B cell (primary cell): ENCODE data around the gene ERCC1. TPM values are rescaled to one million over a fixed set of nuclear protein-coding genes. Genes with fewer than 3 reads are reported as not detected.

ENCODE experiments used
- ATAC-seq: fragments of 200-7000 bp; cut with Tn5 transposase; one replicate; pipeline ENCODE4 v1.10.0; 2021; ENCODE audit warnings: low read depth, mild to moderate bottlenecking, moderate number of reproducible peaks, moderate library complexity
- CTCF ChIA-PET: fragments of 350-600 bp; sonication (Branson Sonifier 250); formaldehyde crosslinking; loops from one replicate; lab custom pipeline; 2021; ENCODE audit warnings: antibody characterized with exemption, inconsistent platforms; lab: Charles Lee
- POLR2A ChIA-PET: fragments of 350-600 bp; sonication (Branson Sonifier 250); formaldehyde crosslinking; loops from one replicate; lab custom pipeline; 2021; ENCODE audit warnings: antibody characterized with exemption; lab: Charles Lee
- DNase-seq: peaks from one replicate; pipeline ENCODE4 v3.0.0; 2013
- H2AFZ ChIP-seq: 2 replicates; pipeline ENCODE4 v1.6.1; 2012; ENCODE audit warnings: mild to moderate bottlenecking, low read depth, low read length; ENCODE audit not compliant: insufficient read depth, poor library complexity, severe bottlenecking
- H3K27ac ChIP-seq, 2 donors: 1 replicate in 1 of 2; 2 replicates in 1 of 2; pipeline ENCODE4 v1.5.1; 2012 to 2013; ENCODE audit warnings: low read length in 2 of 2, mild to moderate bottlenecking in 2 of 2, moderate library complexity in 1 of 2
- H3K27me3 ChIP-seq, 4 experiments: fragments of 200-600 bp in 1 of 4; sonication (generic) in 1 of 4; replicated peaks in 1 of 4; 1 replicate in 2 of 4; 2 replicates in 2 of 4; pipeline versions ENCODE4 v1.6.1 to v1.7.0; 2013 to 2016; ENCODE audit warnings: low read length in 3 of 4, mild to moderate bottlenecking in 2 of 4, mixed read lengths in 1 of 4, moderate library complexity in 1 of 4; ENCODE audit not compliant: insufficient read depth in 4 of 4, control insufficient read depth in 3 of 4; ENCODE audit errors: control extremely low read depth in 1 of 4
- H3K36me3 ChIP-seq, 2 experiments: replicated peaks in 1 of 2; 1 replicate in 1 of 2; 2 replicates in 1 of 2; pipeline versions ENCODE4 v1.6.1 to v1.7.1; 2013; ENCODE audit warnings: low read length in 1 of 2; ENCODE audit not compliant: insufficient read depth in 2 of 2, control insufficient read depth in 1 of 2; ENCODE audit errors: control extremely low read depth in 1 of 2, extremely low read depth in 1 of 2
- H3K4me1 ChIP-seq, 2 donors: fragments of 200-600 bp in 1 of 2; sonication (generic) in 1 of 2; 1 replicate in 1 of 2; 2 replicates in 1 of 2; pipeline versions ENCODE4 v1.5.1 to v1.6.1; 2013 to 2017; ENCODE audit warnings: low read length in 2 of 2; ENCODE audit not compliant: control insufficient read depth in 2 of 2, insufficient read depth in 2 of 2
- H3K4me2 ChIP-seq: replicated peaks from 2 replicates; pipeline ENCODE3; 2012; ENCODE audit warnings: mild to moderate bottlenecking, low read depth, low read length; ENCODE audit not compliant: poor library complexity, severe bottlenecking
- H3K4me3 ChIP-seq, 5 experiments: fragments of 200-600 bp in 1 of 5; sonication (generic) in 1 of 5; 1 replicate in 3 of 5; 2 replicates in 2 of 5; pipeline versions ENCODE4 v1.5.1 to v1.7.0; 2011 to 2016; ENCODE audit warnings: low read length in 4 of 5, mild to moderate bottlenecking in 4 of 5, low read depth in 2 of 5, control low read depth in 1 of 5, moderate library complexity in 1 of 5; ENCODE audit not compliant: insufficient read depth in 1 of 5; ENCODE audit errors: control extremely low read depth in 1 of 5, extremely low read depth in 1 of 5
- H3K79me2 ChIP-seq: fragments of 200-600 bp; sonication (generic); one replicate; pipeline ENCODE4 v1.6.0; 2016; ENCODE audit warnings: low read length; ENCODE audit not compliant: control insufficient read depth, insufficient read depth
- H3K9ac ChIP-seq: fragments of 200-600 bp; sonication (generic); 2 replicates; pipeline ENCODE4 v1.6.1; 2017; ENCODE audit warnings: mild to moderate bottlenecking, low read length, moderate library complexity
- H3K9me3 ChIP-seq, 3 donors: one replicate each; pipeline versions ENCODE4 v1.6.1 to v1.7.1; 2013; ENCODE audit warnings: low read length in 2 of 3; ENCODE audit not compliant: control insufficient read depth in 2 of 3, insufficient read depth in 1 of 3; ENCODE audit errors: control extremely low read depth in 1 of 3
- H4K20me1 ChIP-seq: 2 replicates; pipeline ENCODE4 v1.6.0; 2012; ENCODE audit warnings: mild to moderate bottlenecking, low read length; ENCODE audit not compliant: insufficient read depth, control insufficient read depth, poor library complexity, severe bottlenecking
- H3K27ac Mint-ChIP-seq: one replicate; pipeline ENCODE4 v1.8.0; 2021; ENCODE audit warnings: mixed read lengths
- H3K27me3 Mint-ChIP-seq: one replicate; pipeline ENCODE4 v1.8.0; 2021; ENCODE audit warnings: mixed read lengths
- H3K4me1 Mint-ChIP-seq: one replicate; pipeline ENCODE4 v1.8.0; 2021; ENCODE audit warnings: mixed read lengths
- H3K4me3 Mint-ChIP-seq: one replicate; pipeline ENCODE4 v1.8.0; 2021; ENCODE audit warnings: mixed read lengths
- H3K9me3 Mint-ChIP-seq: one replicate; pipeline ENCODE4 v1.8.0; 2022; ENCODE audit warnings: mixed read lengths; ENCODE audit not compliant: insufficient read depth
- EZH2 ChIP-seq: IDR thresholded peaks from 2 replicates; pipeline ENCODE4 v1.6.1; 2012; ENCODE audit warnings: borderline replicate concordance, low read depth, mild to moderate bottlenecking, moderate library complexity, low read length; ENCODE audit not compliant: insufficient read depth, poor library complexity, severe bottlenecking
- WGBS: methylation state at CpG from one replicate; pipeline ENCODE4 v1.1.5; 2013; ENCODE audit warnings: missing lambda C conversion rate; ENCODE audit not compliant: insufficient coverage; 5-methylcytosine and 5-hydroxymethylcytosine counted together
- intact Hi-C: fragments of 100-400 bp; cut with micrococcal nuclease; formaldehyde crosslinking; loops from one replicate; pipeline ENCODE4 v1.10.0; 2022
- polyA plus RNA-seq: library from polyadenylated mRNA; depleted of rRNA; stranded (reverse); fragments of >200 nt; gene quantifications from 2 replicates; pipeline ENCODE4 v1.2.3, GENCODE V29; 2012
- total RNA-seq, 2 donors: library from RNA; stranded (reverse); fragments of 120-200 nt in 1 of 2; gene quantifications; 1 replicate in 1 of 2; 2 replicates in 1 of 2; pipeline versions ENCODE4 v1.2.3 to v1.2.4, GENCODE V29; 2013 to 2022
- TF ChIP-seq, protein P1 (sequence below): fragments of 200-600 bp; IDR thresholded peaks from one replicate; pipeline ENCODE4 v1.8.0; 2022; ENCODE audit warnings: antibody characterized with exemption, mild to moderate bottlenecking

Gene ERCC1
- total and polyA plus RNA-seq, 2 donors (not counting 1 experiment from before 2014, with no cell fraction given), result 75.7 to 81.9 TPM

- peak overlapping the region; percentile 93 for H3K4me2 ChIP-seq
- peaks cover 44% of the 10 kb centered on the region for H3K4me1 Mint-ChIP-seq
- peak overlapping the region; percentile 99 for H3K9ac ChIP-seq
- peak overlapping the region in 4 of 5 experiments; percentile 68 to 100 (median 96) for H3K4me3 ChIP-seq
- CTCF ChIA-PET, result interaction anchor here (0.6 to 7.3 kb wide), 11 partner anchors 9 to 172 kb away, joined by 3 to 98 read pairs (median 7); partner anchors contain the start of gene PPM1N
- peaks cover 59% of the 10 kb centered on the region for H4K20me1 ChIP-seq
- H3K4me3 Mint-ChIP-seq, result peak overlapping the region; percentile 92
- peak; percentile 75 for DNase-seq
- H3K27me3 Mint-ChIP-seq, result peaks cover 23% of the 10 kb centered on the region
- POLR2A ChIA-PET, result interaction anchor here (1.0 to 4.2 kb wide), 7 partner anchors 8 to 67 kb away, joined by 3 to 45 read pairs (median 5); no protein-coding TSS in a partner anchor
- H3K79me2 ChIP-seq, result no peaks in the 10 kb centered on the region
- H3K9me3 ChIP-seq, result no peaks in the 10 kb centered on the region
- WGBS, result 27% methylated on average over 11 of the region's 33 CpGs
- peak; percentile 1 for ATAC-seq
- H2AFZ ChIP-seq, result no peak overlapping the region
- H3K27me3 ChIP-seq, result peaks cover 0 to 28% (median 13%) of the 10 kb centered on the region in 4 experiments
- peaks cover 35 to 51% of the 10 kb centered on the region in 2 donors for H3K4me1 ChIP-seq
- peak overlapping the region; percentile 96 to 100 for H3K27ac ChIP-seq
- H3K27ac Mint-ChIP-seq, result peak overlapping the region; percentile 95
- no peaks in the 10 kb centered on the region for H3K9me3 Mint-ChIP-seq
- no peak for TF ChIP-seq EZH2
- TF ChIP-seq, protein P1, sequence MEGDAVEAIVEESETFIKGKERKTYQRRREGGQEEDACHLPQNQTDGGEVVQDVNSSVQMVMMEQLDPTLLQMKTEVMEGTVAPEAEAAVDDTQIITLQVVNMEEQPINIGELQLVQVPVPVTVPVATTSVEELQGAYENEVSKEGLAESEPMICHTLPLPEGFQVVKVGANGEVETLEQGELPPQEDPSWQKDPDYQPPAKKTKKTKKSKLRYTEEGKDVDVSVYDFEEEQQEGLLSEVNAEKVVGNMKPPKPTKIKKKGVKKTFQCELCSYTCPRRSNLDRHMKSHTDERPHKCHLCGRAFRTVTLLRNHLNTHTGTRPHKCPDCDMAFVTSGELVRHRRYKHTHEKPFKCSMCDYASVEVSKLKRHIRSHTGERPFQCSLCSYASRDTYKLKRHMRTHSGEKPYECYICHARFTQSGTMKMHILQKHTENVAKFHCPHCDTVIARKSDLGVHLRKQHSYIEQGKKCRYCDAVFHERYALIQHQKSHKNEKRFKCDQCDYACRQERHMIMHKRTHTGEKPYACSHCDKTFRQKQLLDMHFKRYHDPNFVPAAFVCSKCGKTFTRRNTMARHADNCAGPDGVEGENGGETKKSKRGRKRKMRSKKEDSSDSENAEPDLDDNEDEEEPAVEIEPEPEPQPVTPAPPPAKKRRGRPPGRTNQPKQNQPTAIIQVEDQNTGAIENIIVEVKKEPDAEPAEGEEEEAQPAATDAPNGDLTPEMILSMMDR, result no peak
- intact Hi-C loops, result loop anchor here (1.0 to 2.0 kb wide), 4 partner anchors 8 to 65 kb away; partner anchors contain the start of genes PPP1R13L and VASP
- no peaks in the 10 kb centered on the region for H3K36me3 ChIP-seq
Measured at GRCh38 chr19:45469945-45470761, 46.4 kb upstream of the ERCC1 start.
